ENCODE data around the gene GABBR2.

DNA sequence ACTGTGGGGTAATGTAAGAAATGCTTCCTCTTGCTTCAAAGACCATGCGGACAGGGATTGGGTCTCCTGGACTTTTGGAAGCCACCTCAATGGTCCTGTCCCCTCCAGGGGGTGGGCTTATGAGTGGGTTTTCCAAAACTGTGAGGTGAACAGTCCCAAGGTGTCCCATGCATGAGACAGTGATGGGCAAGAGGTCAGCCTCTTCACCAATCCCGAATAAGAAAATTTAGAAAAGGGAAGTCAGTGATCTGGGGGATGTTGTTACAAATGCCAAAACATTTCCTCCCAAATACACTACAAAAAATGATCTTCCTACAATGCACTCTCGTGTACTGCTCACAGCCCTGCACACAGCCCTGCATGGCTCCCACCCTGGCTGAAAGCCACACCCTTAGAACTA lies 237.6 kb downstream of the GABBR2 start:
- no peak for TF ChIP-seq EZH2 (IDR thresholded peaks at IDR 0.05; ENCODE audit: low read depth)
- TF ChIP-seq, protein P1, sequence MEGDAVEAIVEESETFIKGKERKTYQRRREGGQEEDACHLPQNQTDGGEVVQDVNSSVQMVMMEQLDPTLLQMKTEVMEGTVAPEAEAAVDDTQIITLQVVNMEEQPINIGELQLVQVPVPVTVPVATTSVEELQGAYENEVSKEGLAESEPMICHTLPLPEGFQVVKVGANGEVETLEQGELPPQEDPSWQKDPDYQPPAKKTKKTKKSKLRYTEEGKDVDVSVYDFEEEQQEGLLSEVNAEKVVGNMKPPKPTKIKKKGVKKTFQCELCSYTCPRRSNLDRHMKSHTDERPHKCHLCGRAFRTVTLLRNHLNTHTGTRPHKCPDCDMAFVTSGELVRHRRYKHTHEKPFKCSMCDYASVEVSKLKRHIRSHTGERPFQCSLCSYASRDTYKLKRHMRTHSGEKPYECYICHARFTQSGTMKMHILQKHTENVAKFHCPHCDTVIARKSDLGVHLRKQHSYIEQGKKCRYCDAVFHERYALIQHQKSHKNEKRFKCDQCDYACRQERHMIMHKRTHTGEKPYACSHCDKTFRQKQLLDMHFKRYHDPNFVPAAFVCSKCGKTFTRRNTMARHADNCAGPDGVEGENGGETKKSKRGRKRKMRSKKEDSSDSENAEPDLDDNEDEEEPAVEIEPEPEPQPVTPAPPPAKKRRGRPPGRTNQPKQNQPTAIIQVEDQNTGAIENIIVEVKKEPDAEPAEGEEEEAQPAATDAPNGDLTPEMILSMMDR (conservative IDR thresholded peaks at IDR 0.05), result no peak
